GM12873 (cell line): ENCODE data around the gene MAD1L1.

ENCODE experiments used
- CTCF ChIP-seq: IDR thresholded peaks from 2 replicates; pipeline ENCODE4 v1.5.1; 2012; ENCODE audit warnings: low read depth, mild to moderate bottlenecking, moderate library complexity, low read length, control low read depth; ENCODE audit not compliant: insufficient read depth; ENCODE audit errors: missing control alignments

Gene MAD1L1

GRCh38 chr7:2000746-2001321 lies 231.9 kb downstream of the MAD1L1 start:
- no peak for TF ChIP-seq CTCF

- no peak for TF ChIP-seq CTCF
Observed at GRCh38 chr7:2000153-2000687, 232.5 kb downstream of the MAD1L1 start.

GRCh38 chr7:1999278-1999984 lies 233.3 kb downstream of the MAD1L1 start:
- TF ChIP-seq CTCF, result no peak

- no peak for TF ChIP-seq CTCF
Observed at GRCh38 chr7:1998146-1998545, 234.6 kb downstream of the MAD1L1 start.

GRCh38 chr7:1997537-1998076 lies 235.1 kb downstream of the MAD1L1 start:
- TF ChIP-seq CTCF, result no peak

GRCh38 chr7:1996816-1997215 lies 235.9 kb downstream of the MAD1L1 start:
- TF ChIP-seq CTCF, result no peak

- no peak for TF ChIP-seq CTCF
Observed at GRCh38 chr7:1995426-1995825, 237.3 kb downstream of the MAD1L1 start.
